Hepatocyte (in vitro differentiated cells): ENCODE data around the gene SMYD5.

Experiments
- CTCF ChIP-seq: fragments of 200-600 bp; sonication (generic); IDR thresholded peaks from 2 replicates; pipeline ENCODE4 v1.5.1; 2016; ENCODE audit warnings: antibody characterized with exemption, mild to moderate bottlenecking; ENCODE audit not compliant: poor library complexity
- EZH2 ChIP-seq: fragments of 200-600 bp; sonication (generic); IDR thresholded peaks from 2 replicates; pipeline ENCODE4 v1.6.1; 2016; ENCODE audit warnings: antibody characterized with exemption, mild to moderate bottlenecking, borderline replicate concordance
- EZH2phosphoT487 ChIP-seq: fragments of 200-600 bp; sonication (generic); IDR thresholded peaks from one replicate; pipeline ENCODE4 v1.6.1; 2018; ENCODE audit warnings: antibody characterized with exemption, mild to moderate bottlenecking, low read depth, moderate library complexity; ENCODE audit not compliant: unreplicated experiment, severe bottlenecking

- TF ChIP-seq CTCF (no peak), EZH2phosphoT487 (no peak), EZH2 (no peak)
Measured at GRCh38 chr2:73243884-73244570, 30.0 kb downstream of the SMYD5 start.
